Testis (tissue), 2 donors: ENCODE measurements around the gene ZYX.

Experiments
- POLR2A ChIP-seq: fragments of 450-650 bp; IDR thresholded peaks from one replicate; pipeline ENCODE4 v1.6.1; 2017; ENCODE audit warnings: antibody characterized with exemption, mild to moderate bottlenecking, moderate library complexity
- TF ChIP-seq, protein P1 (sequence below), 3 experiments: fragments of 450-650 bp in 2 of 3; fragments of 200-600 bp in 1 of 3; sonication (generic) in 1 of 3; IDR thresholded peaks; one replicate each; pipeline ENCODE4 v1.5.1; 2016 to 2019; ENCODE audit warnings: antibody characterized with exemption in 3 of 3, mild to moderate bottlenecking in 2 of 3, moderate library complexity in 1 of 3

DNA sequence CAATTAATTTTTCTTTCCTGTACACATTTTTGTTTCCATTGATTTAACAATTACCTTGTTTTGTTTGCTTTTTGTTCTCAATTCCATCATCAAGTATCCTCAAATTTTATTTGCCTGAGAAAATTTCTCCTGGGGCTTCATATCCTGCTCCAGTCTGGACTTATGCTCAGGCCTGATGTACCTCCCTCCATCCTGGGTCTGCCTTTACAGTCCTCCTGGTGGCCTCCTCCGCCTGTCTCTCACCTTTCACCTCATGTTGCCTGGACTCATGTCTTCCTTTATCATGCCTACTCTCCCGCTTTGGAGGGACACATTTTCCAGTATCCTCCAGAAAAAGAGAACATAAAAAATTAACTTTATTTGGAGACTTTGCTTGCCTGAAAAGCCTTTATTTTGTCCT is 50.0 kb downstream of the ZYX start:
- TF ChIP-seq POLR2A: no peak
- TF ChIP-seq, protein P1, sequence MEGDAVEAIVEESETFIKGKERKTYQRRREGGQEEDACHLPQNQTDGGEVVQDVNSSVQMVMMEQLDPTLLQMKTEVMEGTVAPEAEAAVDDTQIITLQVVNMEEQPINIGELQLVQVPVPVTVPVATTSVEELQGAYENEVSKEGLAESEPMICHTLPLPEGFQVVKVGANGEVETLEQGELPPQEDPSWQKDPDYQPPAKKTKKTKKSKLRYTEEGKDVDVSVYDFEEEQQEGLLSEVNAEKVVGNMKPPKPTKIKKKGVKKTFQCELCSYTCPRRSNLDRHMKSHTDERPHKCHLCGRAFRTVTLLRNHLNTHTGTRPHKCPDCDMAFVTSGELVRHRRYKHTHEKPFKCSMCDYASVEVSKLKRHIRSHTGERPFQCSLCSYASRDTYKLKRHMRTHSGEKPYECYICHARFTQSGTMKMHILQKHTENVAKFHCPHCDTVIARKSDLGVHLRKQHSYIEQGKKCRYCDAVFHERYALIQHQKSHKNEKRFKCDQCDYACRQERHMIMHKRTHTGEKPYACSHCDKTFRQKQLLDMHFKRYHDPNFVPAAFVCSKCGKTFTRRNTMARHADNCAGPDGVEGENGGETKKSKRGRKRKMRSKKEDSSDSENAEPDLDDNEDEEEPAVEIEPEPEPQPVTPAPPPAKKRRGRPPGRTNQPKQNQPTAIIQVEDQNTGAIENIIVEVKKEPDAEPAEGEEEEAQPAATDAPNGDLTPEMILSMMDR (IDR thresholded peaks at IDR 0.05): no peak
